K562 (cell line): ENCODE measurements around the gene MAML3. TPM values are rescaled to one million over a fixed set of nuclear protein-coding genes. Genes with fewer than 3 reads are reported as not detected.

ENCODE experiments used
- ATAC-seq: fragments of 200-7000 bp; cut with Tn5 transposase; 3 replicates; pipeline ENCODE4 v1.9.1; 2020; ENCODE audit warnings: moderate library complexity
- BruUV-seq: library from RNA; stranded (reverse); fragments of 400-500 nt; replicated peaks from 2 replicates; lab custom pipeline; 2021; lab: Mats Ljungman, UMichigan
- CTCF ChIA-PET: fragments of 300-600 bp; formaldehyde crosslinking; extraction: SDS; loops from one replicate; lab custom pipeline; 2021; ENCODE audit warnings: low intra/inter-chr PET ratio; lab: Yijun Ruan, JAX
- POLR2A ChIA-PET: fragments of 300-600, 350-650 bp; sonication (Branson Sonifier 250); formaldehyde crosslinking; extraction: SDS; loops from one replicate; lab custom pipeline; 2021; ENCODE audit warnings: antibody characterized with exemption, inconsistent platforms; lab: Yijun Ruan, JAX
- DNase-seq, 4 experiments: peaks; one replicate each; pipeline versions ENCODE4 v3.0.0 to v3.0.0-alpha.2; 2011 to 2018; ENCODE audit warnings: low spot score in 3 of 4, mixed read lengths in 3 of 4; ENCODE audit errors: extremely low read depth in 1 of 4
- FAIRE-seq: peaks from 2 replicates; lab custom pipeline; 2011; peaks lifted over from hg19 to GRCh38; lab: Jason Lieb, UNC
- H2AFZ ChIP-seq: 2 replicates; pipeline ENCODE4 v1.6.0; 2011; ENCODE audit warnings: low read depth, low read length, control low read depth, inconsistent platforms
- H3K27ac ChIP-seq: fragments of 200-600 bp; 3 replicates; pipeline ENCODE4 v1.8.0; 2011; ENCODE audit warnings: low read depth, mild to moderate bottlenecking, control low read depth, inconsistent platforms, low read length, moderate library complexity, mixed read lengths; ENCODE audit errors: extremely low read depth
- H3K27me3 ChIP-seq, 2 experiments: fragments of 300-600 bp in 1 of 2; 2 replicates in 1 of 2; 3 replicates in 1 of 2; pipeline versions ENCODE4 v1.6.0 to v1.8.0; 2011; ENCODE audit warnings: inconsistent platforms in 2 of 2, low read length in 2 of 2, mild to moderate bottlenecking in 1 of 2, mixed read lengths in 1 of 2, moderate library complexity in 1 of 2; ENCODE audit not compliant: control insufficient read depth in 2 of 2, insufficient read depth in 2 of 2
- H3K36me3 ChIP-seq: fragments of 300-600 bp; 3 replicates; pipeline ENCODE4 v1.8.0; 2011; ENCODE audit warnings: mild to moderate bottlenecking, low read length, inconsistent platforms; ENCODE audit not compliant: control insufficient read depth, insufficient read depth
- H3K4me1 ChIP-seq, 2 experiments: fragments of 200-600 bp in 1 of 2; replicated peaks in 1 of 2; 2 replicates in 1 of 2; 3 replicates in 1 of 2; pipeline versions ENCODE4 v1.5.1 to v1.8.0; 2011; ENCODE audit warnings: inconsistent platforms in 2 of 2, low read length in 2 of 2, mild to moderate bottlenecking in 1 of 2, mixed read lengths in 1 of 2, moderate library complexity in 1 of 2; ENCODE audit not compliant: control insufficient read depth in 2 of 2, insufficient read depth in 2 of 2
- H3K4me2 ChIP-seq: 2 replicates; pipeline ENCODE4 v1.6.1; 2011; ENCODE audit warnings: low read length, control low read depth, inconsistent platforms, mixed read lengths; ENCODE audit not compliant: insufficient read depth
- H3K4me3 ChIP-seq: fragments of 200-600 bp; sonication (generic), shearing (Covaris generic); 2 replicates; pipeline ENCODE4 v1.5.1; 2016; ENCODE audit warnings: control low read depth, inconsistent platforms
- H3K79me2 ChIP-seq: fragments of 200-600 bp; 3 replicates; pipeline ENCODE4 v1.8.0; 2011; ENCODE audit warnings: low read length, inconsistent platforms; ENCODE audit not compliant: control insufficient read depth, insufficient read depth
- H3K9ac ChIP-seq, 2 experiments: 2 replicates each; pipeline versions ENCODE4 v1.6.0 to v1.6.1; 2011; ENCODE audit warnings: low read depth in 2 of 2, low read length in 2 of 2, control low read depth in 1 of 2, inconsistent platforms in 1 of 2, mild to moderate bottlenecking in 1 of 2, mixed read lengths in 1 of 2; ENCODE audit not compliant: insufficient read depth in 1 of 2
- H3K9me1 ChIP-seq: one replicate; pipeline ENCODE4 v1.6.0; 2011; ENCODE audit warnings: inconsistent platforms, mild to moderate bottlenecking, low read length, moderate library complexity; ENCODE audit not compliant: control insufficient read depth, insufficient read depth
- H3K9me3 ChIP-seq: replicated peaks from 2 replicates; pipeline ENCODE4 v1.5.1; 2011; ENCODE audit warnings: low read depth, low read length, inconsistent platforms; ENCODE audit not compliant: control insufficient read depth, insufficient read depth
- H4K20me1 ChIP-seq: replicated peaks from 2 replicates; pipeline ENCODE4 v1.6.1; 2011; ENCODE audit warnings: low read length, inconsistent platforms, mixed read lengths; ENCODE audit not compliant: control insufficient read depth, insufficient read depth
- ADNP ChIP-seq: fragments of 200-800 bp; sonication (Bioruptor generic); IDR thresholded peaks from 2 replicates; pipeline ENCODE4 v1.6.1; 2016; ENCODE audit warnings: missing genetic modification characterization, missing compliant biosample characterization
- CUX1 ChIP-seq: fragments of 200-800 bp; sonication (Bioruptor generic); IDR thresholded peaks from 2 replicates; pipeline ENCODE4 v1.6.1; 2016; ENCODE audit warnings: missing genetic modification characterization, missing compliant biosample characterization
- ESRRB ChIP-seq: fragments of 250-450 bp; sonication (Bioruptor Pico); IDR thresholded peaks from 2 replicates; pipeline ENCODE4 v1.5.0; 2020; ENCODE audit warnings: mild to moderate bottlenecking, moderate library complexity, borderline replicate concordance
- HNRNPUL1 ChIP-seq: fragments of 200-400 bp; formaldehyde crosslinking; IDR thresholded peaks from 2 replicates; pipeline ENCODE4 v1.6.1; 2017; ENCODE audit warnings: low read length
- PCBP2 ChIP-seq: fragments of 200-400 bp; formaldehyde crosslinking; IDR thresholded peaks from 2 replicates; pipeline ENCODE4 v1.6.1; 2018; ENCODE audit warnings: low read length, low read depth, mild to moderate bottlenecking, moderate library complexity; ENCODE audit not compliant: poor library complexity, severe bottlenecking
- ZBTB26 ChIP-seq: fragments of 450-650 bp; formaldehyde crosslinking; IDR thresholded peaks from 2 replicates; pipeline ENCODE4 v1.4.0; 2022; ENCODE audit warnings: missing genetic modification characterization
- ZC3H11A ChIP-seq: IDR thresholded peaks from 2 replicates; pipeline ENCODE4 v1.6.1; 2012; ENCODE audit warnings: low read depth, low read length, improper control_type of control experiment
- ZFP30 ChIP-seq: fragments of 250-450 bp; sonication (Bioruptor Pico); IDR thresholded peaks from 2 replicates; pipeline ENCODE4 v1.8.0; 2022; ENCODE audit warnings: moderate library complexity, mild to moderate bottlenecking, inconsistent platforms, borderline replicate concordance
- ZKSCAN8 ChIP-seq: fragments of 200-800 bp; sonication (Bioruptor generic); IDR thresholded peaks from 2 replicates; pipeline ENCODE4 v1.6.1; 2016; ENCODE audit warnings: missing genetic modification characterization, missing compliant biosample characterization
- ZNF717 ChIP-seq: fragments of 250-450 bp; sonication (Bioruptor Pico); IDR thresholded peaks from 2 replicates; pipeline ENCODE4 v1.5.0; 2021
- WGBS: fragments of 100-300 bp; shearing (Covaris generic); methylation state at CpG from one replicate; pipeline ENCODE4 v1.1.6; 2016; ENCODE audit warnings: low coverage, mixed read lengths; ENCODE audit not compliant: insufficient coverage; ENCODE audit errors: missing lambda C conversion rate; 5-methylcytosine and 5-hydroxymethylcytosine counted together
- in situ Hi-C: fragments of 300-500 bp; cut with MboI; formaldehyde crosslinking; loops from 4 replicates; pipeline ENCODE4 v1.15.0; 2018; ENCODE audit warnings: inconsistent platforms, mixed read lengths
- intact Hi-C: fragments of 100-400 bp; cut with micrococcal nuclease; formaldehyde crosslinking; loops from 2 replicates; pipeline ENCODE4 v1.14.2; 2022
- polyA plus RNA-seq, 8 experiments: library from polyadenylated mRNA; depleted of rRNA in 4 of 8; stranded (reverse) in 5 of 8; unstranded in 3 of 8; fragments of >200 nt; fragmentation: Nextera tagmentation in 2 of 8; fragmentation: Illumina TruSeq in 1 of 8; extraction: Ambion mirVana in 2 of 8; extraction: Trizol in 1 of 8; gene quantifications; 2 replicates each; pipeline versions ENCODE4 v1.2.1 to v1.2.3, GENCODE V29; 2011 to 2014; ENCODE audit warnings: inconsistent platforms in 1 of 8, missing spikeins in 1 of 8
- total RNA-seq, 7 experiments: library from RNA; depleted of rRNA in 6 of 7; stranded (reverse); fragments of >200 nt in 6 of 7; fragmentation: Illumina TruSeq in 2 of 7; extraction: Trizol in 2 of 7; gene quantifications; 2 replicates each; pipeline versions ENCODE4 v1.2.1 to v1.2.3, GENCODE V29; 2011 to 2021; ENCODE audit warnings: low replicate concordance in 1 of 7
- TF ChIP-seq, protein P1 (sequence below): fragments of 450-650 bp; IDR thresholded peaks from 2 replicates; pipeline ENCODE4 v1.6.1; 2016; ENCODE audit warnings: antibody characterized with exemption

The MAML3 gene
- total and polyA plus RNA-seq, 9 of the 15 experiments (the other 6 are each of a cell fraction or from before 2014, with no cell fraction given) = 0.01 to 0.55 (median 0.25) TPM

GRCh38 chr4:139756391-139757180 lies 397.4 kb downstream of the MAML3 start:
- Histone ChIP-seq H3K4me2 (no peak overlapping the region), H3K79me2 (no peaks in the 10 kb centered on the region), H3K9me1 (no peaks in the 10 kb centered on the region), H3K27ac (no peak overlapping the region), H3K4me1 (no peaks in the 10 kb centered on the region), H3K9me3 (no peaks in the 10 kb centered on the region), H2AFZ (no peak overlapping the region), H4K20me1 (no peaks in the 10 kb centered on the region), H3K4me3 (no peak overlapping the region), H3K27me3 (peaks cover 24 to 25% of the 10 kb centered on the region in 2 experiments; a peak in 4 of 5 replicates), H3K9ac (no peak overlapping the region), H3K36me3 (no peaks in the 10 kb centered on the region)
- in situ Hi-C loops (no loop called here), intact Hi-C loops (loop anchor here (10.0 kb wide), 1 partner anchor 498 kb away; no protein-coding TSS in a partner anchor)
- ChIA-PET CTCF (no interaction called here), POLR2A (interaction anchor here (0.7 kb wide), 1 partner anchor 12 kb away, joined by 4 read pairs; no protein-coding TSS in a partner anchor)
- no TSS peak for BruUV-seq
- DNase-seq (no peak), FAIRE-seq (no peak), ATAC-seq (no peak)
- under 1% methylated on average over 10 of the region's 10 CpGs for WGBS
- TF ChIP-seq ZFP30 (CRISPR knock-in tag) = no peak
- TF ChIP-seq ZC3H11A = no peak
- TF ChIP-seq ESRRB (CRISPR knock-in tag) = no peak
- no peak for TF ChIP-seq ZBTB26 (CRISPR knock-in tag)
- no peak for TF ChIP-seq ADNP
- TF ChIP-seq, protein P1, sequence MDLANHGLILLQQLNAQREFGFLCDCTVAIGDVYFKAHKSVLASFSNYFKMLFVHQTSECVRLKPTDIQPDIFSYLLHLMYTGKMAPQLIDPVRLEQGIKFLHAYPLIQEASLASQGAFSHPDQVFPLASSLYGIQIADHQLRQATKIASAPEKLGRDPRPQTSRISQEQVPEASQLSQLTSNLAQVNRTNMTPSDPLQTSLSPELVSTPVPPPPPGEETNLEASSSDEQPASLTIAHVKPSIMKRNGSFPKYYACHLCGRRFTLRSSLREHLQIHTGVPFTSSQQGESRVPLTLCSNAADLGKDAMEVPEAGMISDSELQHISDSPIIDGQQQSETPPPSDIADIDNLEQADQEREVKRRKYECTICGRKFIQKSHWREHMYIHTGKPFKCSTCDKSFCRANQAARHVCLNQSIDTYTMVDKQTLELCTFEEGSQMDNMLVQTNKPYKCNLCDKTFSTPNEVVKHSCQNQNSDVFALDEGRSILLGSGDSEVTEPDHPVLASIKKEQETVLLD = no peak
- no peak for TF ChIP-seq HNRNPUL1
- no peak for TF ChIP-seq PCBP2
- no peak for TF ChIP-seq ZNF717 (CRISPR knock-in tag)
- no peak for TF ChIP-seq ZKSCAN8 (CRISPR knock-in tag)
- TF ChIP-seq CUX1 (CRISPR knock-in tag) = no peak
